ENCODE measurements around the gene PYGO2.

DNA sequence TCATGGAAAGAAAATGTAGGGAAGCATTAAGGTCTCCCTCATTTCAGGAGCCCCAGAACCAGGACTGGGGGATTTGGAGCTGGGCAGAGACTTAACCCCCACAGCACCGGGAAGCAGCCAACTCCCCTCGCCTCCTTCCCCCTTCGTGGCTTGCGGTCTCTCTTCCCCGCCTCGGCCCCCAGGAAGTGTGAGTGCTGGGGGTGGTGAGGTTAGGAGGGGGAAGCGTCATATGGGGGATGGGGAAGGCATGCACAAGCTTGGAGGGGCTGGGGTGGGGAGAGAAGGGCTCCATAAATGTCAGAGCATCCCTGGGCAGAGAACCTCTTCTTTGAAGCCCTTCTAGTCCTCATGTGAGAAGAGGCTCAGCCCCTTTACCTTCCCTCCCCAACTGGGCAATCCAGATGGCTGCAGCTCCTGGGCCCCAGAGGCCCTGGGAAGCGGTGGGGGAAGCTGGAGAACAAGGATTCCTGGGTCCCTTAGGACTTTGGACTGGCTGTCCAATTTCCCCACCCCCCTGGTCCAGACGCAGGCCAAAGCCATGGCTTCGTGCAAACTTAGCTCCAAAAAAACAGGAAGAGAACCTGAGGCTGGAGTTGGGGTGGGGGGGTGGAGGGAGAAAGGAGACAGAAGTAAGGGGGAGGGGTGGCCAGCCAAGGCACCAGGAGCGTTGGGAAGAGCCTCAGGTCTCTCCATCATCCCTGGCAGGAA lies 48.8 kb upstream of the PYGO2 start:
- TF ChIP-seq POLR2AphosphoS5 (IDR thresholded peaks at IDR 0.05; ENCODE audit: borderline replicate concordance, low read depth, low read length) (no peak), EZH2 (IDR thresholded peaks at IDR 0.05) (no peak)

Measured in SK-N-MC (cell line).